HepG2 (cell line): Measurements from ENCODE around the gene TAS1R3. TPM values are rescaled to one million over a fixed set of nuclear protein-coding genes. Genes with fewer than 3 reads are reported as not detected.

ENCODE experiments used
- FOSL1 ChIP-seq: sonication (generic); formaldehyde crosslinking; IDR thresholded peaks from 2 replicates; pipeline ENCODE4 v1.9.0; 2021; ENCODE audit warnings: missing genetic modification reagents, borderline replicate concordance
- KLF13 ChIP-seq: sonication (generic); formaldehyde crosslinking; IDR thresholded peaks from 2 replicates; pipeline ENCODE4 v1.4.0; 2020; ENCODE audit warnings: mild to moderate bottlenecking, missing genetic modification reagents
- POLR2AphosphoS2 ChIP-seq: IDR thresholded peaks from 2 replicates; pipeline ENCODE4 v1.6.1; 2011; ENCODE audit warnings: low read depth, low read length, improper control_type of control experiment
- SMC3 ChIP-seq: IDR thresholded peaks from 2 replicates; pipeline ENCODE4 v1.6.1; 2011; ENCODE audit warnings: low read length, improper control_type of control experiment
- ZNF816 ChIP-seq: sonication (generic); formaldehyde crosslinking; IDR thresholded peaks from 2 replicates; pipeline ENCODE4 v1.8.0; 2022; ENCODE audit warnings: missing genetic modification reagents, mild to moderate bottlenecking, borderline replicate concordance
- polyA plus RNA-seq, 8 experiments: library from polyadenylated mRNA; depleted of rRNA in 3 of 8; stranded (reverse) in 7 of 8; unstranded in 1 of 8; fragments of >200 nt; fragmentation: Illumina TruSeq in 4 of 8; extraction: Trizol in 4 of 8; gene quantifications; 2 replicates each; pipeline versions ENCODE4 v1.2.1 to v1.2.3, GENCODE V29; 2011 to 2016; ENCODE audit warnings: low read depth in 4 of 8, missing spikeins in 1 of 8, mixed read lengths in 1 of 8; ENCODE audit not compliant: insufficient read depth in 1 of 8
- total RNA-seq, 5 experiments: library from RNA; depleted of rRNA; stranded (reverse); fragments of >200 nt; fragmentation: Illumina TruSeq; extraction: Trizol; gene quantifications; 2 replicates each; pipeline ENCODE4 v1.2.3, GENCODE V29; 2016; ENCODE audit warnings: low read depth in 1 of 5
- TF ChIP-seq, protein P1 (sequence below): sonication (generic); formaldehyde crosslinking; IDR thresholded peaks from 2 replicates; pipeline ENCODE4 v1.5.1; 2020; ENCODE audit warnings: missing genetic modification reagents, mild to moderate bottlenecking, borderline replicate concordance
- TF ChIP-seq, protein P2 (sequence below): IDR thresholded peaks from 2 replicates; pipeline ENCODE4 v1.6.1; 2012; ENCODE audit warnings: low read length, improper control_type of control experiment
- TF ChIP-seq, protein P3 (sequence below): sonication (generic); formaldehyde crosslinking; IDR thresholded peaks from 2 replicates; pipeline ENCODE4 v1.8.0; 2022; ENCODE audit warnings: missing genetic modification reagents, mild to moderate bottlenecking, borderline replicate concordance
- TF ChIP-seq, protein P4 (sequence below): sonication (generic); formaldehyde crosslinking; conservative IDR thresholded peaks from 2 replicates; pipeline ENCODE4 v1.8.0; 2022; ENCODE audit warnings: mild to moderate bottlenecking, moderate library complexity, missing genetic modification reagents
- TF ChIP-seq, protein P5 (sequence below): IDR thresholded peaks from 2 replicates; pipeline ENCODE4 v1.6.1; 2016; ENCODE audit warnings: missing genetic modification reagents, missing compliant biosample characterization
- TF ChIP-seq, protein P6 (sequence below): fragments of 450-650 bp; IDR thresholded peaks from 2 replicates; pipeline ENCODE4 v1.6.1; 2017; ENCODE audit warnings: mild to moderate bottlenecking

TAS1R3 gene
- total and polyA plus RNA-seq, 2 of the 13 experiments (the other 11 are each of a cell fraction or from before 2014, with no cell fraction given), result 0.13 to 0.15 TPM

DNA sequence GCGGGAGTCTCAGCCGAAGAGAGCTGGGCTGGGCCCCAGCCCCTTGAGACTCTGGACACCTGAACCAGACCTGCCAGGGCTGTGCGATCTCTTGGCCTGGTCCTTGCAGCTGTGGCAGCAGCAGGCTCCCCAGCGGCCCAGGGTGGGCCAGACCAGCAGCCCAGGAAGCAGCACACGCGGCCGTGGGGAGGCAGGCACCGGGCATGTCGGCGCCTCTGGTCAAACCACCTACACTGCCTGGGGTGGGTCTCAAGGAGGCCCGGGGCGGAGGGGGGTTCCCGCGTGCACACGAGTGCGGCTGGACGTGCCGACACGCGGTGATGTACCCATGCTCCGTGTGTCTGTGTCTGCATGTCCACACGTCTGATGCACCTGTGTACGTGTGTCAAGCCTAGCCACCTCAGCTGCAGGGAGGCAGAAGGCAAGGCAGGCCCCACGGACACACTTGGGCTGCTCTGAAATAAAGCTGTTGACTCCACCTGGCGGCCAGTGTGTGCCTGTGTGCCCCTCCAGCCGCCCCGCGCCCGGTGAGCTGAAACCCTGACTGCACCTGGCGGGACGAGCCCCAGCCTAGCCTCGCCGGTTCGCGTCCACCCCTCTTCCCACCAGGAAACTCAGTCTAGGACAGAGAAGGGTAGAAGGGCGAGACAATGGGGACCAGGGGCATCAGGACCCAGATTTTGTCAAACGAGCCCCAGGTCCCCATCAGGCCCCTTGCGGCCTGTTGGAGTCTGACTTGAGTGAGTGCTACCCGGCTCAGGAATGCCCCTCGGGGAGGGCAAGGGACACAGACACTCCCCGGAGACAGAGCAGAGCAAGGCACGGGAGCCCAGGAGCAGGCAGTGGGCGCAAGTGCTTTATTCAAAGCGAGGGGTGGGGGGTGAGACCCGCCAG lies 39.3 kb upstream of the TAS1R3 start (continued):
- TF ChIP-seq, protein P1, sequence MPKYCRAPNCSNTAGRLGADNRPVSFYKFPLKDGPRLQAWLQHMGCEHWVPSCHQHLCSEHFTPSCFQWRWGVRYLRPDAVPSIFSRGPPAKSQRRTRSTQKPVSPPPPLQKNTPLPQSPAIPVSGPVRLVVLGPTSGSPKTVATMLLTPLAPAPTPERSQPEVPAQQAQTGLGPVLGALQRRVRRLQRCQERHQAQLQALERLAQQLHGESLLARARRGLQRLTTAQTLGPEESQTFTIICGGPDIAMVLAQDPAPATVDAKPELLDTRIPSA (CRISPR knock-in tag), result no peak
- TF ChIP-seq KLF13 (no peak), SMC3 (peak; percentile 42), ZNF816 (CRISPR knock-in tag) (no peak), POLR2AphosphoS2 (no peak), FOSL1 (no peak)
- TF ChIP-seq, protein P2, sequence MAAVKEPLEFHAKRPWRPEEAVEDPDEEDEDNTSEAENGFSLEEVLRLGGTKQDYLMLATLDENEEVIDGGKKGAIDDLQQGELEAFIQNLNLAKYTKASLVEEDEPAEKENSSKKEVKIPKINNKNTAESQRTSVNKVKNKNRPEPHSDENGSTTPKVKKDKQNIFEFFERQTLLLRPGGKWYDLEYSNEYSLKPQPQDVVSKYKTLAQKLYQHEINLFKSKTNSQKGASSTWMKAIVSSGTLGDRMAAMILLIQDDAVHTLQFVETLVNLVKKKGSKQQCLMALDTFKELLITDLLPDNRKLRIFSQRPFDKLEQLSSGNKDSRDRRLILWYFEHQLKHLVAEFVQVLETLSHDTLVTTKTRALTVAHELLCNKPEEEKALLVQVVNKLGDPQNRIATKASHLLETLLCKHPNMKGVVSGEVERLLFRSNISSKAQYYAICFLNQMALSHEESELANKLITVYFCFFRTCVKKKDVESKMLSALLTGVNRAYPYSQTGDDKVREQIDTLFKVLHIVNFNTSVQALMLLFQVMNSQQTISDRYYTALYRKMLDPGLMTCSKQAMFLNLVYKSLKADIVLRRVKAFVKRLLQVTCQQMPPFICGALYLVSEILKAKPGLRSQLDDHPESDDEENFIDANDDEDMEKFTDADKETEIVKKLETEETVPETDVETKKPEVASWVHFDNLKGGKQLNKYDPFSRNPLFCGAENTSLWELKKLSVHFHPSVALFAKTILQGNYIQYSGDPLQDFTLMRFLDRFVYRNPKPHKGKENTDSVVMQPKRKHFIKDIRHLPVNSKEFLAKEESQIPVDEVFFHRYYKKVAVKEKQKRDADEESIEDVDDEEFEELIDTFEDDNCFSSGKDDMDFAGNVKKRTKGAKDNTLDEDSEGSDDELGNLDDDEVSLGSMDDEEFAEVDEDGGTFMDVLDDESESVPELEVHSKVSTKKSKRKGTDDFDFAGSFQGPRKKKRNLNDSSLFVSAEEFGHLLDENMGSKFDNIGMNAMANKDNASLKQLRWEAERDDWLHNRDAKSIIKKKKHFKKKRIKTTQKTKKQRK, result no peak
- TF ChIP-seq, protein P3, sequence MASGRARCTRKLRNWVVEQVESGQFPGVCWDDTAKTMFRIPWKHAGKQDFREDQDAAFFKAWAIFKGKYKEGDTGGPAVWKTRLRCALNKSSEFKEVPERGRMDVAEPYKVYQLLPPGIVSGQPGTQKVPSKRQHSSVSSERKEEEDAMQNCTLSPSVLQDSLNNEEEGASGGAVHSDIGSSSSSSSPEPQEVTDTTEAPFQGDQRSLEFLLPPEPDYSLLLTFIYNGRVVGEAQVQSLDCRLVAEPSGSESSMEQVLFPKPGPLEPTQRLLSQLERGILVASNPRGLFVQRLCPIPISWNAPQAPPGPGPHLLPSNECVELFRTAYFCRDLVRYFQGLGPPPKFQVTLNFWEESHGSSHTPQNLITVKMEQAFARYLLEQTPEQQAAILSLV (CRISPR knock-in tag), result no peak
- TF ChIP-seq, protein P4, sequence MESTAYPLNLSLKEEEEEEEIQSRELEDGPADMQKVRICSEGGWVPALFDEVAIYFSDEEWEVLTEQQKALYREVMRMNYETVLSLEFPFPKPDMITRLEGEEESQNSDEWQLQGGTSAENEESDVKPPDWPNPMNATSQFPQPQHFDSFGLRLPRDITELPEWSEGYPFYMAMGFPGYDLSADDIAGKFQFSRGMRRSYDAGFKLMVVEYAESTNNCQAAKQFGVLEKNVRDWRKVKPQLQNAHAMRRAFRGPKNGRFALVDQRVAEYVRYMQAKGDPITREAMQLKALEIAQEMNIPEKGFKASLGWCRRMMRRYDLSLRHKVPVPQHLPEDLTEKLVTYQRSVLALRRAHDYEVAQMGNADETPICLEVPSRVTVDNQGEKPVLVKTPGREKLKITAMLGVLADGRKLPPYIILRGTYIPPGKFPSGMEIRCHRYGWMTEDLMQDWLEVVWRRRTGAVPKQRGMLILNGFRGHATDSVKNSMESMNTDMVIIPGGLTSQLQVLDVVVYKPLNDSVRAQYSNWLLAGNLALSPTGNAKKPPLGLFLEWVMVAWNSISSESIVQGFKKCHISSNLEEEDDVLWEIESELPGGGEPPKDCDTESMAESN (CRISPR knock-in tag), result no peak
- TF ChIP-seq, protein P5, sequence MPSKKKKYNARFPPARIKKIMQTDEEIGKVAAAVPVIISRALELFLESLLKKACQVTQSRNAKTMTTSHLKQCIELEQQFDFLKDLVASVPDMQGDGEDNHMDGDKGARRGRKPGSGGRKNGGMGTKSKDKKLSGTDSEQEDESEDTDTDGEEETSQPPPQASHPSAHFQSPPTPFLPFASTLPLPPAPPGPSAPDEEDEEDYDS (CRISPR knock-in tag), result no peak
- TF ChIP-seq, protein P6, sequence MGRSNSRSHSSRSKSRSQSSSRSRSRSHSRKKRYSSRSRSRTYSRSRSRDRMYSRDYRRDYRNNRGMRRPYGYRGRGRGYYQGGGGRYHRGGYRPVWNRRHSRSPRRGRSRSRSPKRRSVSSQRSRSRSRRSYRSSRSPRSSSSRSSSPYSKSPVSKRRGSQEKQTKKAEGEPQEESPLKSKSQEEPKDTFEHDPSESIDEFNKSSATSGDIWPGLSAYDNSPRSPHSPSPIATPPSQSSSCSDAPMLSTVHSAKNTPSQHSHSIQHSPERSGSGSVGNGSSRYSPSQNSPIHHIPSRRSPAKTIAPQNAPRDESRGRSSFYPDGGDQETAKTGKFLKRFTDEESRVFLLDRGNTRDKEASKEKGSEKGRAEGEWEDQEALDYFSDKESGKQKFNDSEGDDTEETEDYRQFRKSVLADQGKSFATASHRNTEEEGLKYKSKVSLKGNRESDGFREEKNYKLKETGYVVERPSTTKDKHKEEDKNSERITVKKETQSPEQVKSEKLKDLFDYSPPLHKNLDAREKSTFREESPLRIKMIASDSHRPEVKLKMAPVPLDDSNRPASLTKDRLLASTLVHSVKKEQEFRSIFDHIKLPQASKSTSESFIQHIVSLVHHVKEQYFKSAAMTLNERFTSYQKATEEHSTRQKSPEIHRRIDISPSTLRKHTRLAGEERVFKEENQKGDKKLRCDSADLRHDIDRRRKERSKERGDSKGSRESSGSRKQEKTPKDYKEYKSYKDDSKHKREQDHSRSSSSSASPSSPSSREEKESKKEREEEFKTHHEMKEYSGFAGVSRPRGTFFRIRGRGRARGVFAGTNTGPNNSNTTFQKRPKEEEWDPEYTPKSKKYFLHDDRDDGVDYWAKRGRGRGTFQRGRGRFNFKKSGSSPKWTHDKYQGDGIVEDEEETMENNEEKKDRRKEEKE, result no peak
